Myocyte (in vitro differentiated cells): ENCODE results near the gene SLC27A6. TPM values are rescaled to one million over a fixed set of nuclear protein-coding genes. Genes with fewer than 3 reads are reported as not detected.
"Not testable (repeated sequence)": the region's sequence is repeated elsewhere in the genome, so short reads cannot be mapped to it uniquely, and the experiment has no call there.

Source experiments
- DNase-seq: peaks from one replicate; pipeline ENCODE4 v3.0.0-alpha.2; 2012; ENCODE audit warnings: low read depth
- total RNA-seq: library from RNA; depleted of rRNA; stranded (reverse); fragments of >200 nt; gene quantifications from 2 replicates; pipeline ENCODE4 v1.2.3, GENCODE V29; 2014

Gene SLC27A6
- total RNA-seq, 1 donor from 2014 or later, result not detected

DNA sequence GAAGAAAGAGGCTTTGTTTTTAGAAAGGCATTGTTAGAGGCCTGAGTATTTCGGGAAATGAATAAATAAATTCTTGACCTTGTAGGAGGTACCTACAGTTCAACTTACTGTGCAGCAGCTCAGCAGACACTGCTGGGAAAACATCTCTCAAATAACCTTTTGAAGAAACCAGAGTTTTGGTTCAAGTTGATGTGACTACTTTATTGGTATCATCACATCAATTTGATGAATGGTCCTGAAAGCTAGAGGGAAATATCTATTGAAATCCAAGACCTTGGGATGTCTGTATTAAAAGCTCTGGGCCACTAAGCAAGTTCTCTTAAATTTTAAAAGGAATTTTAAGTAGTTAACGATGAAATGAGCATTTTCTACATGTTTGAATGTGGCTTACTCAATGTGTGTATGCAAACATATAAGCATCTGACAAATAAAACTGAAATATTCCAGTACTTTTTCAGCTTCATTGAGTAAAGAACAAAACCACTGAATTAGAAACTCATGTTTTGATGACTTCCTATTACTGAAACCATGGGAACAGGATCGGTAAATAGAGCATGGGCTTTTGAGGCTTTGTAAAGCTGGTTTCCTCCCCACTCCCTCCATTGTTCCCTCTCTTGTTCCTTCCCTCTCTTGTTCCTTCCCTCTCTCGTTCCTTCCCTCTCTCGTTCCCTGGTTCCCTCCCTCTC, 36.7 kb downstream of the SLC27A6 start:
- DNase-seq, result no peak

DNA sequence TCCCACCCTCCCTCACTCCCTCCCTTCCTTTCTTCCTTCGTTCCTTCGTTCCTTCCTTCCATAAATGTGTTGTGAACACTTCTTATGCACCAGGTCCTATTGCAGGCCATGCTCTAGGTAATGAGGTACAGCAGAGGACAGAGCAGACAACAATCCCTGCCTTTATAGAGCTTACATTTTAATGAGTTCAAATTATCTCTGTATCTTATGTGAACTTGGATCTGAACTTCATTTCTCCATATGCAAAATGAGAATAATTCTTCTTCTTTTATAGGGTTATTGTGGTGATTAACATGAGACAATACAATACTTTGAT, 37.2 kb downstream of the SLC27A6 start:
- DNase-seq, result no peak

DNA sequence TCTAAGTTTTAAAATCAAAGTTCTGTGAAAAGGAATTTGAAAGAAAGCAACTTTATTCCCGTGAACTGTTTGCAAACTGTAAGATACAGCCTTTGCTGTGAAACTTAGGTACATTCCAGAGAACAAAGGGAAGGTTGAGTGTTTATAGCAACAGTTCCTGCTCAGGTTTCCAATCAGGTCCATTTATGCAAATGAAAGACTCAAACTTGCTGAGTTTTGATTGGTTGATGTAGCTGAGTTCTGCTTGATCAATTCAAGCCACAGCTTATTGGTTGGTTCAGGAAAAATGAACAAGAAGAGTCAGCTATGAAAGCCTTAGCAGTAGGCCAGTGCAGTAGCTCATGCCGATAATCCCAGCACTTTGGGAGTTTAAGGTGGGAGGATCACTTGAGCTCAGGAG, 37.9 kb downstream of the SLC27A6 start:
- DNase-seq, result no peak

DNA sequence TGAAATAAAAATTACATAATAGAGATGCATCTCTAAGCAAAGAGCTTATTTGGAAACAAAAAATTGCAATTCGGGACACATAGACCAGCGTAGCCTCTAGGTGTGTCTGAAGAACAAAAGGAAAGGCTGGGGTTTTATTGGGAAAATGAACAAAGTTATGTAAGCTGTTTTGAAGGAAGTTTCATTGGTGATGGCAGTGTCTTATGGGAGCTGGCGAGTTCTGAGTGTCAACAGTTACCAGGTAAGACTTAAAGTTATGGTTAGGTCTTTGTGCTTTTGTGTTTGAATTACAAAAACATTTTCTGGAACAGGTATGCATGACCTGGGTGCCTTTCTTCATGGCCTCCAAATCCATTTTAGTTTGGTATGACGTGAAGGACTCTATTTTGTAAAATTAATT, 48.9 kb downstream of the SLC27A6 start:
- DNase-seq, result no peak

DNA sequence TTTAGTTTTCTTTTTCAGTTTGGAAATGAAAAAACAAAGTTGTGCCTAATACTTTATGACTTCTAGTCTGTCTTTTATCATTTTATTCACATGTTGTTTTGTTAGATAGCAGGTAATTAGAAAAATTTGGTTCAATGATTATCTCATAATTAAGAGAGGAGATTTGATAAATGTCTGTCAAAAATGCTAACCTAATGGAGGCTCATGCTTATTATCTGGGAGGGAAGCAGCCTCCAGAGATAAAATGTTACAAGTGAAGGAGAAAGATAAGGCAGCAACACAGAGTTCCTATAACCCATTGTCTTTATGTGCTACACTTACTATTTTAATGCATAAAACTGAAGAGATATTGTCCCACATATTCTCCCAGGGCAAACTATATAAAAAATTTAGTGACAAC, 53.5 kb downstream of the SLC27A6 start:
- no peak for DNase-seq

DNA sequence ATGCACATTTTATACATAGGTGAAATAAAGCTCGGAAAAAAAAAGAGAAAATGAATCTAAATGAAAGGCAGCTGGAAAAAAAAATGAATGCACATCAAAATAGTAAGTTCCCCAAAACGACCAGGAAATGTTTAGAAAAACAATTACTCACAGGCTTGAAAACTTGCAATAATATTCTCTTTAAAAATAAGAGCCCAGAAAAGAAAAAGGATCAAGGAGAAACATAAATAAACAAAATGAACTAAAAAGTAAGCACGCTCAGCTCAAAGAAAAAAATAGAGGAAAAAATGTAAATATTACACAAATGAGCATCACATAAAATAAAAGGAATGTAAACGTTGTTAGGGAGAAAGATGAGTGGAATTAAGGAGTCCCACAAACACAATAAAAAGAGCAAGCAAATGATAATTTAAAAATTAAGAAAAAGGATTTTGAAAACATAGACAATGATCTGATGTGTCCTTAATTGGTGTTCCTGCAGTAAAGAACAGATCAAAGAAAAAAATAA, 54.2 kb downstream of the SLC27A6 start:
- DNase-seq, result no peak

DNA sequence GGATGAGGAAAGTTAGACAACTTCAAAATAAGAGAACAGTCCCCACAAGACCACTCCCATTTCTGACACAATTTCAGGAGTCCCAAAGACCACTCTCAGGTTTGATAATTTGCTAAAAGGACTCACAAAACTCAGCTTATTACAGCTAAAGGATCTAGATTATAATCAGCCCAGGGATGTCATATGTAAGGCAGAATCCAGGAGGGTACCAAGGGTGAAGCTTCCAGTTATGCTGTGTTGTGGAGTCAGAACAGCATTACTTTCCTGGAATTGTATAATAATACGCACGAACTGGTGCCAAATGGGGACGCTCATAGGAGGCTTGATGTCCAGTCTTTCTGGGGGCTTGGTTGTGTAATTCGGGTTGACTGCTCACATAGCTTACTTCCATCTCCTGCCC, 55.4 kb downstream of the SLC27A6 start:
- no peak for DNase-seq

DNA sequence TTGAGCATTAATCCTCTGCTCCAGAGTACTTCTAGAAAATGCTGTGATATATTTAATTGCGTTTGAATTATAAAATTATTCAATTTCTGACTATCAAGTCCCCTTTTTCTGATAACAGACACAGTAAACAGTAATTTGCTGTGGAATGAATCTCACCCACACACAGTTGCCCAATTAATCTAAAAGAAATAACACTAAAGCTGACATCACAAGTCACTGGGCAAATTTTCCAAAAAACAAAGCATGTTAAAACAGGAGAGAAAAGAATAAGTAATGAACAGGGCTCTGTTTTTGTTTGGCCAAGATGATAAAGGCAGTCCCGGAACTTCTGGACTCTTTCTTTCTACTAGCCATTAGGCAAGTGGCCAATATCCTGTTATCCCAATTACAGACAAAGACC, 56.5 kb downstream of the SLC27A6 start:
- no peak for DNase-seq

DNA sequence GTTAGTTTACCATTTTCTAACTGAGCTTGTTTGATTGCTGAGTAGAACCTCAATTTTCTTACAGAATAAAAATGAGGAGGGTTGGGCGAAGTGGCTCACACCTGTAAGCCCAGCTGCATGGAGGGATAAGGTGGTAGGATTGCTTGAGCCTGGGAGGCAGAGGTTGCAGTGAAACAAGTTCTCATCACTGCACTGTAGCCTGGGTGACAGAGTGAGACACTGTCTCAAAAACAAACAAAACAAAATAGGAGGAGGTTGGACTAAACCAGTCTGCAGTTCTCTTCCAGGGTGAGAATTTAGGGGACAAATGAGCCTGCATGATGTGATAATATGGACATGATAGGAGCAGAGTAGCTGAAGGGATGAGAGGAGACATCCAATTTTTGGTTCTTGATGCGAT, 57.3 kb downstream of the SLC27A6 start:
- DNase-seq, result no peak

DNA sequence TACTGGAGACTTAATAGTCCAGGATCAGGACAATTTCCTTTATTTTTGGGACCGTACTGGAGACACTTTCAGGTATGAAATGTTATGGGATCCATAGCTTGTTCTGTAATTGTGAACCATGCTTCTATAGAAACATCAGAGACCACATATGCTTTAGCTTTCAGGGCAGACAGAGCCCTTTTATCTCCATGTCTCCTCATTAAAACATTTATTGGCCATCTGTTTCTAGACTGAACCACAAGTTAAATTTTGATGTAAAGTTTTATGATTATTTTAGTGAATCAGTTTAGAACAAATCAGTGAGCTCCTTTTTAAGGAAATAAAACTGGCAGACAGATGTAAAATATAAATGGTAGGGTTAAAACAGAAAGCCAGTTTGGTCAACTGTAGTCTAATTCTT, 62.0 kb downstream of the SLC27A6 start:
- no peak for DNase-seq

DNA sequence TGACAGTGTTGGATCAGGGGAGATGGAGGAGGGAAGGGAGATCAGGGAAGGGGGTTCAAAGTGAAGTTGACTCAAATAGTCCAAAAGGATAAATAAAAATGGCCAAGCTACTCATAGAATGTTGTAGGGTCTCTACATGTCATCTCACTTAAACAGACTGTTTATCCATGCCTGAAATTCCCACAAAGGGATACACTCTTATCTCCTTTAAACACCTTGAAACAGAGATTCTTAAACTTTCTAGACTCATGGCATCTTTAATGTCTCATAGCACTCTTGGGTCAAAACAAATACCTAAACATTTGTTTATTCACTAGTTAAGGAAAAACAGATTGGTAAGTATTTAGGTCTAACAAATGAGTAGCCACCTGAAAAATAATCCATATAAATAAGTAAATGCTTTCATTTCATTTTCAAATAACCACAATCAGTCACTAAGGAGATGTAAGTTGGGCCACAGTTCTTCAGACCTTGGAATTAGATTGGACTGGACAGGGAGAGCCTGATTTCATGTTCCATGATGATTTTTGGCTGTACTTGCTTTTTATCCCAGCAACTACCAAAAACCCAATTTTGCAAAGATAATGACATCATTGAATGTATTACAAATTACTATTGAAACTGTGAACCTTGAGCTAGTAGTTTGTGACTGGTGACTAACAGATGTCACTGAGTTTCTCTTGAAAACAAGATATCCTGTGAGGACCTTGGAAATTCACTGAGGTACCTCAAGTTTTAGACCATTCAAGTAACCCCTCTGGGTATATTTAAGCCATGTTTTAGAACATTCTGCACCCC, 66.8 kb downstream of the SLC27A6 start:
- DNase-seq, result no peak

DNA sequence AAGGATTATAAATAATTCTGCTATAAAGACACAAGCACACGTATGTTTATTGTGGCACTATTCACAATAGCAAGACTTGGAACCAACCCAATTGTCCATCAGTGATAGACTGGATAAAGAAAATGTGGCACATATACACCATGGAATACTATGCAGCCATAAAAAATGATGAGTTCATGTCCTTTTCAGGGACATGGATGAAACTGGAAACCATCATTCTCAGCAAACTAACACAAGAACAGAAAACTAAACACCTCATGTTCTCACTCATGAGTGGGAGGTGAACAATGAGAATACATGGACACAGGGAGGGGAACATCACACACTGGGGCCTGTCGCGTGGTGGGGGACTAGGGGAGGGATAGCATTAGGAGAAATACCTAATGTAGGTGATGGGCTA, 71.0 kb downstream of the SLC27A6 start:
- not testable (repeated sequence) for DNase-seq

DNA sequence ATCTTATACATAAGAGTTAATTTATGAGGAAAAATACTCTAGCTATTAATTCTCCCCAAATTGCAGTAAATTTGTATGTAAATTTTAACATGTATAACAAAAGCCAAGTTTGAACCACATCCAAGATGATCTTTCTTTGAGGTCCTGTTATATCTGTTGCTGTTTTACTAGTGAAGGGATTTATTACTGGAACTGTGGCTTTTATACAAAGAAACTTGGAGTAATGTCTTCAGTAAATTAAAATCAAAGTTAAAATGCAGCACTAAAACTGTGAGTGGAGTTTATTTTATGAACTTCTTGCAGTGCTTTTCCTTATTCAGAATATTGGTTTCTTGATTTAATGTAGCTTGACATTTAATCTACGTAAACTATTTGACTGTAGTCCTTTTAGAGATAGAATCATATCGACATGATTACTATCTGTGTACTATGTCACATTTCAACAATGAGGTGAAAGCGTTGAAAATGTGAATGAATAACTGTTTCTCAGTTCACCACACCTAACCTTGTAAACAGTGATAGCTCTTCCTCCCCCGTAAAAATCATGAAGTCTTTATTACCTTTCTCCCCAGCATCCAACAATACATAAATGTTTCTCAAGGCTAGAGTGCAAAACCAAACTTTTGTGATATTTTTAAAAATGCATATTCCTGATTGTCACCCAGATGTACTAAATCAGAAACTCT, 76.1 kb downstream of the SLC27A6 start:
- no peak for DNase-seq

DNA sequence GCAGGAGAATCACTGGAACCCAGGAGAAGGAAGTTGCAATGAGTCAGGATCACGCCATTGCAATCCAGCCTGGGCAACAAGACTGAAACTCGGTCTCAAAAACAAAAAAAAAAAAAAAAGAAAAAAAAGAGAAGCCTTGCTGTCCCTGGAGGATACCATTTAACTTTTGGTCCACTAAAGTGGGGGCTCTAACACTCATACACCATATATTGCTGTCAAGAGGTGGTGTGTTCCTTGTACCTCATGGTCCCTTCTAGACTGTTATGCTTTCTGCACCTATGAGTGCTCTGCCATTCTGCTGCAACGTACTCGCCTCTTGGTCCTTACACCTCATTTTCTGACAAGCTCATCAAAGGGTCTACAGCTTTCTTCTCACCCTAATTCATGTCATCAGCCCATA, 77.0 kb downstream of the SLC27A6 start:
- no peak for DNase-seq

DNA sequence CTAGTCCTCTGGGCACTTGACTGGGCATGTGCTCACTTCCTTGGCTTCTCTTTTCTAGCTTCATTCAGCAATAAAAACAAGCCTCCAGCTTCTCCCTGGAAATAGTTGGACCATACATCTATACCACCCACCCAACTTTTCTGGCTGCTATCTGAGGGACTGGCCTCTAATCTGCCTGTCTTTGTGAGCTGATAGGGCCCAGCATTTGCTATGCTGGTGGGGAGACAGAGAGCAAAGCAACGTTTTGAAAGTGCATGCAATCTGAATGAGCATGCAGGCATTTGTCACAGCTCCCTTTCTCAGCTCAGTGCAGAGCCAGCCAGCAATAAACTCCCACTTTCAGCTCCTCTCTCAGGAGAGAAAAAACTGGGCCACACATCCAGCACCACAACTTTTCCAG, 78.6 kb downstream of the SLC27A6 start:
- DNase-seq, result no peak

DNA sequence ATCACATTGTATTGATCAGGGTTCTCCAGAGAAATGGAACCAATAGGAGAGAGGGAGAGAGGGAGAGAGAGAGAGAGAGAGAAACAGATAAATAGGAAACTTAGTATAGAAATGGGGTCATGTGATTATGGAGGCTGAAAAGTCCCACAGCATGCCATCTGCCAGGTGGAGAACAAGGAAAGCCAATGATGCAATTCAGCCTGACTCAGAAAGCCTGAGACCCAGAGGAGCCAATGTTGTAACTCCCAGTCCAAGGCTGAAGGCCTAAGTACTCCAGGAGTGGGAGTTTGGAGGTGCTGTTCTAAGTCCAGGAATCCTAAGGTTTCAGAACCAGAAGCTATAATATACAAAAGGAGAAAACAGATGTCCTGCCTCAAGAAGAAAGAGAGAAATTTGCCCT, 80.9 kb downstream of the SLC27A6 start:
- no peak for DNase-seq

DNA sequence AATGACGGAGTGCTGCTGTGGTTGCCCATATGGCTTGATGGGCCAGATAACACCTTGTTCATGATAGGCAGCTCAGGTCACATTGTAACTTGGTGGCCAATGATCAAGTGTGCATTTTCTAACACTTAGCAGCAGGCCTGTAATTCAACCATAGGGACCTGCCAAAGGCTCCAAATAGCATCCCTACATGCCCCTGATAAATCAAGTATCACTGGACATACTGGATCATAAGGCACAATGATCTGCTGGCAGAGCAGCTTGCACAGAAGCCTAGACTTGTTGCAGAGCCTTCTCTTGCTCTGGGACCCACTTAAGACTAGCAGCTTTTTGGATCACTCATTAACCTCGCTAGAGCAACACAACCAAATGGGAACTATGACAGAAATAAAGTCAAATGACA, 83.2 kb downstream of the SLC27A6 start:
- no peak for DNase-seq

DNA sequence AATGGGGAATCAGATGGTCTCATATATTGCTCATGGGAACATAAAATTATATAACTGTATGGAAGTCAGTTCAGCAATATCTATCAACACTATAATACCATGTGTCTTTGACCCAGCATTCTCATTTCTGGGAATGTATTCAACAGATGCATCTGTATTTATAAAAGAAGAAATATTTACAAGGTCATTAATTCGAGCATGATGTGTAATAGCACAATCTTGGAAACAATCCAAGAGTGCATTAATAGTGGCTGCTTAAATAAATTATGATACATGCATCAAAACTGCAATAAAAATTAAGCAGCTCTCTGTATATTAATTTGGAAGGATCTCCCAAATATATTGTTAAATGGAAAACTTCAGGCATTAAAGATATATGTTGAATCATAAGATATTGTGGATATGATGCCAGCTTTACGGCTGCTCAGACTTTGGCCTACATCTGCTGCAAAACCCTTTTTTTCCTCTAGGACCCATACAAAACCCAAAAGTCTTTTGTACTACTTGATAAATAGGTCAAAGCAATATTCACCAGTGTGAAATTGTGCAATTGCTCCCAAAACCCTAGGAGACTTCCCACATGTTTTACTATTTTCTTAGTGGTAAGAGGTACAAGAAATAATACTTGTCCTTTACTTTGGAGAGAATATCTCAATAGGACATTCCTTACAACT, 84.0 kb downstream of the SLC27A6 start:
- DNase-seq, result no peak

DNA sequence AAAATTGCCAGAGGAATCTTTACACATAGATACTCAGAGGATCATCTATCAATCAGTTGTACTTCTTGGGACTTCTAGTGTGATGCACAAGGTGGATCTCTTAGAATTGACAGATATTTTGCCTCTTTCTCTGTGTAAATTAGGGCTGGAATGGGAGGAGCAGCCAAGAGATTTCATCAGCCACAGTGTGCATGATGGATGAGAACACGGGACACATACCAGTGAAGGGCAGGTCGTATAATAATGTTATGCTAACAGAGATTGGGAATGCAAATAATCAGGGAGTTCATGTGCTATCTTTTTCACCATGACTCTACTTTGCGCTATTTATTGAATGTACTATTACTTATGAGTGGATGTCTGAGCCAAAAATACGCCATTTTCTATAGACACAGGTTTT, 86.0 kb downstream of the SLC27A6 start:
- DNase-seq, result no peak

DNA sequence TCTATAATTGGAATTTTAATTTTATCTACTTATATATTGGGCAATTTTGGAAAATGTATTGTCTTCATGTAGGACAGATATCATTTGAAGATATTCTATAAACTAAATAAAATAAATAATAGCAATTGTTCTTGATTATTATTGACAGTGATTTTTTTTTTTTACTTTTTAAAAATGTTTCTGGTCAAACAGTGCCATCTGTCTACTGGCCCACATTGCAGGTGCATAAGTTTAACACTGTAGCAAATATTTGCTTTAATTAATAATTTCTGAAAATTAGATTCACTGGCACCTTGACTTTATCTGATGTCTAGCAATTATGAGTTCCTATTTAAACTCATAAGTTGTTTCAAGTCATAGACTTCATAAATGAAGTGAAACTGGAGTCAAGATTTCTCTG, 88.2 kb downstream of the SLC27A6 start:
- DNase-seq, result no peak

DNA sequence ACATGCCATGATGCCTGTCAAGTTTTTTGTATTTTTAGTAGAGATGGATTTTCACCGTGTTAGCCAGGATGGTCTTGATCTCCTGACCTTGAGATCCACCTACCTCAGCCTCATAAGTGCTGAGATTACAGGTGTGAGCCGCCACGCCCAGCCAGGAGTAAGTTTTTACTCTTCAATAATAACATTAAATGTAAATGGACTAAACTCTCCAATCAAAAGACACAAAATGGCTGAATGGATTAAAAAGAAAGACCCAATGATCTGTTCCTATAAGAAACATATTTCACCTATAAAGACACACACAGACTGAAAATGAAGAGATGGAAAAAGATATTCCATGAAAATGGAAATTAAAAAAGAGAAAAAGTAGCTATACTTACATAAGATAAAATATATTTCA, 92.0 kb downstream of the SLC27A6 start:
- no peak for DNase-seq

DNA sequence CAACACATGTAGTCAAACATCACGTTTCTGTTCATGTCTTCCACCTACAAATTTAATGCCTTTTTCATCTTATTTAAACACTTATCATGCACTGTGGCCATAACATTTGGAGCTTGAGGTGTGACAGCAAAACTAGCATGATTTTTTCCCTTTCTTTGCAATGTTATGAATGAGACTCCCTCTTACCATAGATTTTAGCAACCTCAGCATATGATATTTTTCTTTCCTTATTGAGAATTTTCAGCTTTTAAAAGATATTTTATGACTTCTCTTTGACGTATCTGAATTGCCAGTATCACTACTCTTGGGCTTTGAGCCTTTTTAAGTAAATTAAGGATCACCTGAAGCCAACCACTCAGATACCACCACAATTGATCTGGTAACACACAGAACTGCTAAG, 96.6 kb downstream of the SLC27A6 start:
- DNase-seq, result no peak
